GM18511 (cell line): Measurements from ENCODE around the gene PIEZO1.

Experiments used
- ATAC-seq: cut with Tn5 transposase; IDR thresholded peaks from one replicate; pipeline ENCODE4 v1.9.1; 2021; ENCODE audit warnings: mild to moderate bottlenecking, moderate library complexity; ENCODE audit not compliant: unreplicated experiment

The PIEZO1 gene

GRCh38 chr16:88769617-88770460 is 15.2 kb downstream of the PIEZO1 start:
- no peak for ATAC-seq

DNA sequence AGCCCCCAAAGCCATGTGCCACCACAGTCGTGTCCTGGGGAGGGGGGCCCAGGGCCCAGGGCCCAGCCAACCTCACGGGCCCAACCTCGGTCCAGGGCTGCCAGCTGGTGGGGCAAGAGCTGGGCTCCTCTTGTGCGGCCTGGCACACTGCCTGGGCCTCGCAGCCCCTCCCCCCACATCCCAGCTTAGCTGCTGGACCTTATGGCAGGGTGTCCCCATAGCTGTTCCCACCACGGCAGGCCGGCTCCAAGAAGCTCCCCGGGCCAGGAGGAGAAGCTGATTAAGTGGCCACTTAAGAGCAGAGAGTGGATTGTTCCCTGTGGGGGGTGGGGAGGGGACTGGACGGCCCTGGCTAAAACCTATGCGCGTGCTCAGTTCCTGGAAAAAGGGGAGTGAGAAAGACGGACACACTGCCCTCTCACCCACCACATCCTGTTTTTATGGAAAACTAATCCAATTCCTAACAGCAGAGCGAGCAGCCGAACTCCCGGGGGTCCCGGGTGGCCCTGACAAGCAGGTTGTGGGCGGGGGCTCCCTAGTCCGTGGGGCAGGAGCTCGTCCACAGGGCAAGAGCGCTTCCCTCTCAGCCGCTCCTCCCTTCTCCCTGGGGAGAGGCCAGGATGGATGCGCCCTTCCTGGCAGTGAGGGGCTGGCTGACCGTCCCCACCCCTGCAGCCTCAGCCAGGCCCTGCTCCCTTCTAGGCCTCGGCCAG is 16.8 kb downstream of the PIEZO1 start:
- no peak for ATAC-seq

DNA sequence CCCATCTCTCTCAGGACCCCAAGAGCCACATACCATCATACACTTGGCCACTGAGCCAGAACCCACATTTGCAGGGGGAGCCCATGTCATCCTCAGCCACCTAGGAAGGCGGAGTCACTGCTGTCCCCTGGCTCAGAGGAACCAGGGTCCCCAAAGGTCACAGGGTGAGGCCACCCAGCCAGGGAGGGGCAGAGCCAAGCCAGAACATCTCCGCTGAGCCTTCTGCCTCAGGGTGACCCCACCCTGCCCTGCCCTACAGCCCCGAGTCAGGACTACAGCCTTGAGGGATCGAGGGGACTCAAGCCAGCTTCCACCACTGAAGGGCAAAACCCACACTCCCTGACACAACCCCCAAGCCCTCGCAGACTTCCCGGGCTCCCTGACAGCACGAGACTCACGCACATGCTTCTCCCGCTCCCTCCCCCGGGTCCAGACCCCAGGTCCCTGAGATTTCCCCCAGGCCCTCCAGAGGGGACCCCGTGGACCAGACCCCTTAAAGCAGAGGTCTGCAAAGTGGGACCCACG is 17.4 kb downstream of the PIEZO1 start:
- ATAC-seq, result no peak

DNA sequence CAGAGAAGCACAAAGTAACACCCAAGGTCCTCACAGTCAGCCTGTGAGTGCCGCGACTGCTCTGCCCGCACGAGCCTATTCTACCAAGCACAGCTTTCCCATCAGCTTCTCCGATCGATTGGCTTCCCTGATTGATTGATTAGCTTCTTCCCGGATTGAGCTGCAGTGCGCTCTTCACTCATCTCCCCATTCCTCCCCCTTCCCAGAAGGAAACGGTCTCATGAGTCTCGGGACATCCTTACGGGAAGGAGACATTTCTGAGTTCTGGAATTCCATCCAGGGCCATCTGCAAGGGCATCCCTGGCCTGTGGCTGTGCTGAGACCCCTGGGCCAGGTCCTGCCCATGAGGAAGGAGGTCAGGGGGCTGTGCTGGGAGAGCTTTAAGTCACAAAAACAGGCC is 18.0 kb downstream of the PIEZO1 start:
- ATAC-seq, result no peak

- no peak for ATAC-seq
Measured at GRCh38 chr16:88764913-88765349, 20.1 kb downstream of the PIEZO1 start.

DNA sequence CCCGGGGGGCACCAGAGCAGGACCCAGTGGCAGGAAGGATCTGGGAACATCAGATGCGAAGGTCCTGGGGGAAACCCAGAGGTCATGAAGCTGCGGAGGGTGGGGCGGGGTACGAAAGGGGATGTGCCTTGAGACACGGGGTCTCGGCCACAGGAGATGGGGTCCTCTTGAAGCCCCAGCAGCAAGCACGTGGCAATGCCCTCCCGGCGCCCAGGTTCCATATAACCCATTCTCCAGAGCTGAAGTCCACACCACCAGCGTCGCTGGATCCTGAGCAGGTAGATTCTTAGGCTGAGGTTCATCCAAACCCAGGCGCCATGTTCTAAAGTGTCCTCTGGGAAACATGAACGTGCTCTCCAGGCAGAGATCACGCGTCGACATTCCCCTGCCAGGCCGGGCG is 20.9 kb downstream of the PIEZO1 start:
- ATAC-seq, result no peak

GRCh38 chr16:88763502-88764053 is 21.4 kb downstream of the PIEZO1 start:
- ATAC-seq, result no peak

DNA sequence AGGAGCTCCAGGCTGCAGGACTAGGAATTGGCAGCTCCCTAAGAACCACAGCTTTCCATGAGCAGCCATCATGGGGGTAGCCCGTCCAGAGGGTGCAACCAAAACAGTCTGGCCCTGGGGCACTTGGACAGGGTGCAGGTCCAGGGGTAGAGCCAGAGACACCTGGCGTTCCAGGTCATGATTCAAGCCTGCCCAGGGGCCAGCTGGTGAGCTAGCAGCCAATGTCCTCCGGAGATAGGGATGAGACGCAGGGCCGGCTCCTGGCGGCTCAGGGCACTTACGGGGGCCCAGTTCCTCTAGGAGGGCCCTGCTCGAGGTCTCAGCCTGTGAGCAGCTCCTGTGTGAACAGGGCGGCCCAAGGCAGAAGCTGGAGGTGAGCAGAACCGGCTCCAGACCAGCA is 22.1 kb downstream of the PIEZO1 start:
- no peak for ATAC-seq

DNA sequence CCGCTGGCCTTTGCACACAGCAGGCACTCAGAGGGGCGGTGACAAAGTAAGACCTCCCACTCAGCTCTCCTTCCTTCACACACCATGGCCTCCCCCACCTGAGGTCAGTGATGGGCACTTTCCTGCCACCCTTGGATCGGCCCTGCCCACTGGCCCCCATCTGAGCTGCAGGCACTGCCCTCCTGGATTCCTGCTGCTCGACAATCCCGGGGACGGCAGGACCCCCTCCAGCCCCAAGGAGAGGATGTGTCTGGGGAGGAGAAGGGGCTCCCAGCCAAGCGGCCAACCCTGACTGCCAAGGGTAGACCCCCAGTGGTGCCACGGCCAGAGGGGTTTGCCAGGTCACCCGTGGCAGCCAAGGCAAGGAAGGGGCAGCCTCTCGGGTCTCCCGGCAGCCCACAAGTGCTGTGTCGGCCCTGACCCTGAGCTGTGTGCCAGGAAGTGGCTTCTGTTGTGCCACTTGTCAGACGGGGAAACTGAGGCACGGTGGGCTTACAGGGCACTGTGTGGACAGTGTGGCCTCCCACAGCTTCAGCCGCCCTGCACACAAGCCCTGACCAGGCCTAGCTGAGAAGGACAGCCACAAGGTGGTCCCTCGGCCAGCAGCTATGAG is 22.7 kb downstream of the PIEZO1 start:
- no peak for ATAC-seq

GRCh38 chr16:88761830-88762229 is 23.2 kb downstream of the PIEZO1 start:
- ATAC-seq, result no peak

- ATAC-seq, result no peak
Measured at GRCh38 chr16:88761143-88761534, 23.9 kb downstream of the PIEZO1 start.

DNA sequence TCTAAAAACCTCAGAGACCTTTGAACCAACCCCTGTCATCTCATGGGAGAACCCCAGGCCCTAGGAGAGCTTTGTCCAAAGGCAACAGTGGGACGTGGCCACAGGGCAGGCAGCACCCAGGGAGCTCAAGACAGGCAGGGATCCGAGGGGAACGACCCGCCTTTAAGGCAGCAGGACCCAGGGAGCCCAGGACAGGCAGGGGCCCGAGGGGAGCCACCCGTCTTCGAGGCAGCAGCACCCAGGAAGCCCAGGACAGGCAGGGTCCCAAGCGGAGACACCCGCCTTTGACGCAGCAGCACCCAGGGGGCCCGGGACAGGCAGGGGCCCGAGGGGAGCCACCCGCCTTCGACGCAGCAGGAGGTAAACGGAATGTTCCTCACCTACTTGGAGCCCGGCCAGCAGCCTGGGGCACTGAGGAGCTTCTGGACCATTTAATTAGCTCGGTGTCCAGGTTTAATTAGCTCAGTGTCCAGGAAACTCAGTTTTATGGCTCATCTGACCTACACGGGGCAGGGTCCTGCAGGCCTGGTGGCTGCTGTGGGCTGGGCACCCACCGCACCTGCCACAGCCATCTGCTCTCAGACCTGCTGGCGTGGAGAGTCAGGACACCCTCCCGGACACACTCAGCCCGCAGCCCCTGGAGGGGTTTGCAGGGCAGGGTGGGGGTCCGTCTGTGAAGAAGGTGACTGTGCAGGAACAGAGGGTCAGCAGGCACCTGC is 24.4 kb downstream of the PIEZO1 start:
- ATAC-seq, result no peak

DNA sequence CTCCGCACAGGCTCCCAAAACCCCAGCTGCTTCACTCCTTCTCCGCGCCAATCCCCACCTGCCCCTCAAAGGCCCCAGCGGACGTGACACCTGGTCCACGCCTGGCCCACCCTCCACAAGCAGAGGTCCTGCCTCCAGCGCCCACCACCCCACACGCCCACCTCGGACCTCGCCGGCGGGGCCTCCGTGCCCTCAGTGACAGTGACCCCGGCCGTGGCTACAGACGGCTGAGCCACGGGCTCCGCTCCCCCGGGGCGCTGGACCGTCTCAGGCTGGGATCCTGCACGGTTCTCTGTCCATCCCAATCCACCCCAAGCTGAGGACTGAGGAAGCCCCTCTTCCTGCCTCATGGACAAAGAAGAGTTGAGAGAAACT is 25.1 kb downstream of the PIEZO1 start:
- ATAC-seq, result no peak

DNA sequence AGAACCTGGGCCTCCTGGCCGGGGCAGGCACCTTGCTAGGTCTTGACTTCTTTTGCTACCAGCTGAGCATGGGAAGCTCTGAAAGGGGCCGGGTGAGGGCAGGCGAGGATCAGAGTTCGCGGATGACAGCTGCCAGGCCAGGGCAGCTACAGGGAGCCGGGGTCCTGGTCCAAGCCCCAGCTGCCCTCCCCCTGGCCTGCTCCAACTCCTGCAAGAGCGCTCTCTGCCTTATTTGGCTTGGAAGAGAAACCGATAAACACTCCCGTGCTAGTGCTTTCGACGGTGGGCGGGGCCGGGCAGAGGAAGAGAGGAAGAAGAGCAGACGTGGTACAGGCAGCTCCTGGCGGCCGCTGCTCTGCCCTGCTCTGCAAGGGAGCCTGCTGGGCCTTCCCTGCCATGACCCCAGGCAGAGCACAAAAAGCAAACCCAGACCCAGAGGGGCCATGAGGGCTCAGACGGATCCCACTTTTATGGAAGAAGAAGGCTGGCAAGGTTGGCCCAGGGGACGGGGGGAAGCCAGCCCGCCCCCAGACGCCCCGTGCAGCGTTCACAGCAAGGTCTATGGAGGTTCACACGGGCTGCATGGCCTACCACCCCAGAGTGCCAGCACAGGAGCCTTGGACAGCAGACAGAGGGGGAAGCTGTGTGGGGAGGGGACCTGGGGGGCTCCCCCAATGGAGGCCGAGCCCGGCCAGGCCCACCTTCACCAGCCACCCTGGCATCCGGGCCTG is 25.6 kb downstream of the PIEZO1 start:
- no peak for ATAC-seq

DNA sequence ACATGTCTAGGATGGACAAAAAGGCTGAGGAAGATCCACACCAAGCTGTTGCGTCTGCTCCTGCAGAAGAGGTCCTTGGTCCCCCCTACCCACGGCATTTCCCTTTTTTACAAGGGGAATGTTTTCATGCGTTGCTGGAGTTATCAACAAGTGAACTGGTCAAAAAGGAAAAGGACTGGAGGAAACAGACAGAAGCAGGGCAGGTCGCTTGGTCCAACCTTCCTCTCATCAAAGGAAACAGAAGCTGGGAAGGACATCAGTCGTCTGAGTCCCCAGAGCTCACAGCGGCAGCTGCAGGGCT is 26.1 kb downstream of the PIEZO1 start:
- ATAC-seq, result no peak

DNA sequence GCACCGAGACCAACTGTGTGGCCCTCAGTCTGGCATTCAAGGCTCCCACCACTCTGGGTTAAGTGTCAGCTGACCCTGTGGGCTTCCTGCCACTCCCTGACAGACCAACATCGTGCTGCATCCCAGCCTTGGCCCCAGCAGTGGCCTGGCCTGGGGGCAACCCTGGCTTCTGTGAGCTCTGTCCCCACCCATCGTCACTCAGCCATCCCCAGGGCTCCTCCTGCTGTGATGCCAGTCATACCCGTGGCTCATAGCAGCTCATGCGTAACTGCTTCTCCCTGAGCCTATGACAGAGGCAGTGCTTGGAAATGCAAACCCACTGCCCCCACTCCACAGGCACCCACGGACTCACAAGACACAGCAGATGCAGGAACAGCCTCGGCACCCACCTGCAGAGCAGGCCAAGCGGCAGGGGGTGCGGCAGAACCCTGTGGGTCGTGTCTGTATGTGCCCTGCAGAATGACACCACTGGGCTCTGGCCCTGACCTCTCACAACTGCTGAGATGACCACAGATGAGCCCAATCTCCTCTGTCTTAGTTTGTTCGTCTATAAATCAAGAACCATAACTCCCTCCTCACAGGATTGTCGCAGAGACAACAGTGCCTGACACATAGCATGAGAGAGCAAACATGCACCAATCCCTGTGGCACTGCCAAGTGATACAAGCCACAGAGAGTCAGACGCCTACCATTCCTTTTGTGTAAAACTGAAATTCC is 26.6 kb downstream of the PIEZO1 start:
- no peak for ATAC-seq

GRCh38 chr16:88755745-88756443 is 29.1 kb downstream of the PIEZO1 start:
- ATAC-seq, result no peak

DNA sequence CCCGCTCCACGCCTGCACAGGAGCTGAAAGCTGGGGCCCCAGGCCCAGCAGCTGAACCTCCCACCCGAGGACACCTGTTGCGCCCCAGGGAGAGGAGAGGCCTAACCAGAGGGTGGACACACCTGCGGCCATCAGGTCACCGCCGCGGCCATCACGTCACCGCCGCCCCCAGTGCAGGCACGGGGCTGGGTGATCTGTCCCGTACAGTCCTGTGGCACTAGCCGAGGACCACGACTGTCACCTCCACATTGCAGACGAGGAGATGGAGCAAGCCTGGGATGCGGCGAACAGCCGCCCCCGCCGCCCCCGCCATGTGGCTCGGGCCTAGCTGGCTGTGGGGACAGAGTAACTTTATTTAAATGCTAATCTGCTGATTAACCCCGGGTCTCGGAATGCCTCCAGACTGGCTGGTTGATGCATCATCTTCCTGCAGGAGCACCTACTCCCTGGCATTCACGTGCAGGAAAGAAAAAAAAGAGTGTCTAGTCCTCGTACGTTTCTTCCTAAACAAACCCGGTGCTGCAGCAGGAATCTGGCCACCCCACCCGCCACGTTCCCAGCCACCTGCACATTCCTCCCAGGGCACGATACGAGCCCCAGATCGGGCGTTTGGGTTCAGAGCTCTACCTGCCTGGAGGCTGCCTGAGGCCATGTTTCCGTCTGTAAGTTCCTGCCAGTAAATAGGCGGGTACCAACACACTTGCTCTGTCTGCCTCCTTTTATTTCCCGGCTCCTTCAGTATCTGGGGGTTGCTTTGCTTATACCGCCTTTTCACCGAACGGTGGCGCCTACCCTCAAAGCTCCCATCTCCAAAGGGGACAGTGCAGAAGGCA is 29.9 kb downstream of the PIEZO1 start:
- no peak for ATAC-seq
